ENCODE results near the gene RAD23B.

DNA sequence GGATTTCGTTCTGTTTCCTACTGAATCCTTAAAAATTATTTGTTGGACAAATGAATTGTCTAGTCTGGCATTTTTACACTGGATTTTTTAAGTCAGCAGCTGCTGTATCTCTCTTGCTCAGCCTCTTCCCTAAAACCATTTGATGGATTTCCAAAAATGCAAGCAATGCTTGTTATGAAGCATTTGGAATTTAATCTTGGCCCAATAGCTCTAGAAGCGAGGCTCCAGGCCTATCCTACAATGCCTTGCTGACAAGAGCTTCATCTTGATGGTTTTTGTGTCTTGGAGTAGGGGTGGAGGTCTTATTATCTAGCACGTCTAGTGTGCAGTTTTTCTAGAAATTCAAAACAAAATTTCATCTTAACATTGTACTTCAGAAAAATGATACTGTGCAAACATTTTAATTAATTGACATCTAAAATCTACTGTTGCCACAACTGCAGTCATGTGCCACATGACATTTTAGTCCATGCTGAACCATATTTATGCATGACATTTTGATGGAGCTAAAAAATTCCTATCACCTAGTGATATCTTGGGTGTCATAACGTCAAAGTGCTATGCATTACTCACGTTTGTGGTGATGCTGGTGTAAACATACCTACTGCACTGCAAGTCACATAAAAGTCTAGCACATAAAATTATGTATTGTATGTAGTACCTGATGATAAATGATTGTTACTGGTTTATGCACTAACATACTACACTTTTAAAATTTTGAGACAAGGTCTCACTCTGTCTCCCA lies 5.9 kb upstream of the RAD23B start:
- TF ChIP-seq, protein P1, sequence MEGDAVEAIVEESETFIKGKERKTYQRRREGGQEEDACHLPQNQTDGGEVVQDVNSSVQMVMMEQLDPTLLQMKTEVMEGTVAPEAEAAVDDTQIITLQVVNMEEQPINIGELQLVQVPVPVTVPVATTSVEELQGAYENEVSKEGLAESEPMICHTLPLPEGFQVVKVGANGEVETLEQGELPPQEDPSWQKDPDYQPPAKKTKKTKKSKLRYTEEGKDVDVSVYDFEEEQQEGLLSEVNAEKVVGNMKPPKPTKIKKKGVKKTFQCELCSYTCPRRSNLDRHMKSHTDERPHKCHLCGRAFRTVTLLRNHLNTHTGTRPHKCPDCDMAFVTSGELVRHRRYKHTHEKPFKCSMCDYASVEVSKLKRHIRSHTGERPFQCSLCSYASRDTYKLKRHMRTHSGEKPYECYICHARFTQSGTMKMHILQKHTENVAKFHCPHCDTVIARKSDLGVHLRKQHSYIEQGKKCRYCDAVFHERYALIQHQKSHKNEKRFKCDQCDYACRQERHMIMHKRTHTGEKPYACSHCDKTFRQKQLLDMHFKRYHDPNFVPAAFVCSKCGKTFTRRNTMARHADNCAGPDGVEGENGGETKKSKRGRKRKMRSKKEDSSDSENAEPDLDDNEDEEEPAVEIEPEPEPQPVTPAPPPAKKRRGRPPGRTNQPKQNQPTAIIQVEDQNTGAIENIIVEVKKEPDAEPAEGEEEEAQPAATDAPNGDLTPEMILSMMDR (IDR thresholded peaks at IDR 0.05): no peak
- no peak for TF ChIP-seq POLR2A (IDR thresholded peaks at IDR 0.05)

Measured in heart left ventricle (tissue), 13 donors.